HG02763 (cell line): ENCODE results near the gene ZNF189.
"Not testable (repeated sequence)": the region's sequence is repeated elsewhere in the genome, so short reads cannot be mapped to it uniquely, and the experiment has no call there.

Experiments used
- ATAC-seq: cut with Tn5 transposase; IDR thresholded peaks from one replicate; pipeline ENCODE4 v1.9.1; 2021; ENCODE audit warnings: mild to moderate bottlenecking, moderate library complexity; ENCODE audit not compliant: unreplicated experiment

ZNF189 gene

DNA sequence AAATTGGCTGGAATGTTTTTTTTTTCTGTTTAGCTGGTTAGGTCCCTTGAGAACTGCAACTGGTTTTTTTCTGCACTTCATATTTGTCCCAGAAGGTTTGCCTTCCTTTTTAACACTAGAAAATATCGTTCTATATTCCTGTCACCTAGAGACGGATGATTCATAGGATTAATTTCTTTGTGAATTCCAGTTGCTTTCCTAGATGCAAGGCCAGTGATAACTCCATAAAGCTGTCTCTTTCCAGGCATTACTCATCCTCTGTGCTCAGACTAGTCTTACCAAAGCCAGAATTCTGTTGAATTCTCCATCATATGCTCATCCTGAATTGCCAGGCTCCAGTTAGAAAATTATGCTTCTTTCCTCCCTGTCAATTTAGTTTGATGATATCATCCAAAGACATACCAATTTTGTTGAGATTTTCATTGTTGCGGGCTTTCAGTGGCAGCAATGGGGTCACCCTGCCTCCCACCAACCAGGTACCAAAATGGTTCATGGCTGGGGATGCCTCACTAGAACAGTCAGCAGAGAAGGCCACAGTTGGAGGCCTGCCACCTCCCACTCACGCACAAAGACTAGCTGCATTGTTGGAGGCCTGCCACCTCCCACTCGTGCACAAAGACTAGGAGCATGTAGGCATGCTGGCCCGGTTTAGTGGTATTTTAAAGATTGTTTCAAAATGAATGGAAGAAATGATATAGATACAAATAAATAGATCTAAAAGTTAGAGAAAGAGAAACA is 22.4 kb upstream of the ZNF189 start:
- no peak for ATAC-seq

DNA sequence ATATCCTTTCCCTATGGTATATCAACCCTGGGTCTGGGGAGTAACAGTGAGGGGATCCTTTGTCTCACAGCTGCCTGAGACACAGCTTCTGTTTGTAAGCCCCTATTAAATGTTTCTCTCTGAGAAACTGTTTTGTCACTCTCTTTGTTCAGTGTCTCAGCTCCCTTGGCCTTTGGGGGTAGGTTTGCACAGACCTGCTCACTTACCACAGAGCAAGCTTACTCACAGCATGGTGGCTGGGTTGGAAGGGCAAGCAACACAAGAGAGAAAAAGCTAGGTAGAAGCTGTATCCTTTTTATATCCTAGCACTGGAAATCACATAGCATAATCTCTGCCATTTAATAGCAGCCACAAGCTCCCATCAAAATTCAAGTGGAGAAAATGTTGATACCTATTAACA is 18.4 kb upstream of the ZNF189 start:
- no peak for ATAC-seq

DNA sequence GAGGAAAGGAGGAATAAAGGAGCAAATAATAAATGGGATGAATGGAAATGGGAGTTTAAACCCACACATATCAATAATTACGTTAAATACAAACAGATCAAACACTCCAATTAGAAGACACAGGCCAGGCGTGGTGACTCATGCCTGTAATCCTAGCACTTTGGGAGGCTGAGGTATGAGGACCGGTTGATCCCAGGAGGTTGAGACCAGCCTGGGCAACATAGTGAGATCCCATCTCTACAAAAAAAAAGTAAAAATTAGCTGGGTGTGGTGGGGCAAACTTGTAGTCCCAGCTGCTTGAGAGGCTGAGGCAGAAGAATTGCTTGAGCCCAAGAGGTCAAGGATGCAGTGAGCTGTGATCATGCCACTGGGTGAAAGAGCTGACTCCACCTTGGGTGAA is 17.5 kb upstream of the ZNF189 start:
- ATAC-seq, result no peak

DNA sequence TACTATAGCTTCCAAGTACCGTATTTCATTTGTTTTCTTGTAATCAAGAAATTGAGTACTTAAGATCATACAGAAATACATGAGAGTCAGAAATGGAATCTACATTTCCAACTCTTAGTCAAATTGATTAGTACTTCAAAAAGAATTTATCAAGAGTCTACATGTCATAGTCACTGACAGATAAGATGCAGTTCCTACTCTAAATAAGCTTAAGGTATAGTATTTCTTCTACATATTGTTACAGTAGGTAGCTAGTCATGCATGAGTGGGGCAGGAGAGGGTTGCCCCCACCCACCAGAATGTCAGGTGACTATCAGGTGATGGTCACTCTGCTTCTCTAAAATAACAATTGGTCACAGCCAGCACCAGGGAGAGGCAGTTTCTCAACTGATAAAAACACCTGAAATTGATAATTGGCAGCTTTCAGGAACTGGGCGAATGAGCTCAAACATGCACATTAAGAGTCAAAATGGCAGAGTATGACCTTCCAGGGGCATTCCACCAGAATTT is 16.8 kb upstream of the ZNF189 start:
- ATAC-seq, result no peak

DNA sequence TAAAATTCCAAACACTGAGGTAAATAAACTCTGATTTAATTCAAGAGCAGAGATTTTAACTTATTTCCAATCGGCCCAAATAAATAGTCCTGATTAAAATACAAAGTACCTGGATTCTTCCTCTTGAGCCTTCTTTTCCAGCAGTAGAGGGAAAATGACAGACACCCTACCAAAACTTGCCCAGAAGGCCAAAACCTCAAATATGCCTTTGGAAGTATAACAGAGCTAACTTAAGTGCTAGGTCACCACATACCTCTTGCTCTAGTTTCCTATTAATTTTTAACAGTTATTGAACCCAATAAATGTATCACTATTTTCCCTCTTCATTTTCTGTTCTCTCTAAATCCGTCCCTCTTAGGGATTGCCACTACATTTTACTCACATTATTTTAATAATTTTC is 15.3 kb upstream of the ZNF189 start:
- ATAC-seq, result no peak

DNA sequence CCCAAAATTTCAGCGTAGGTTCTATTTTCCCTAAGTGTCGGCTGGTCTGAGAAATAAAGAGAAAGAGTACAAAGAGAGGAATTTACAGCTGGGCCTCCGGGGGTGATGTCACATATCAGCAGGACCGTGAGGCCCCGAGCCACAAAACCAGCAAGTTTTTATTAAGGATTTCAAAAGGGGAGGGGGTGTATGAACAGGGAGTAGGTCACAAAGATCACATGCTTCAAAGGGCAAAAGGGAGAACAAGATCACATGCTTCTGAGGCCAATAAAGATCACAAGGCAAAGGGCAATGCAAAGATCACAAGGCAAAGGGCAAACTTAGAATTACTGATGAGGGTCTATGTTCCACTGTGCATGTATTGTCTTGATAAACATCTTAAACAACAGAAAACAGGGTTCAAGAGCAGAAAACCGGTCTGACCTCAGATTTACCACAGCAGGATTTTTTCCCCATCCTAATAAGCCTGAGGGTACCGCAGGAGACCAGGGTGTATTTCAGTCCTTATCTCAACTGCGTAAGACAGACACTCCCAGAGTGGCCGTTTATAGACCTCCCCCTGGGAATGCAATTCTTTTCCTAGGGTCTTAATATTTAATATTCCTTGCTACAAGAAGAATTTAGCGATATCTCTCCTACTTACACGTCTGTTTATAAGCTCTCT is 13.6 kb upstream of the ZNF189 start, which contains the start of gene BAAT:
TSS of gene BAAT (minus strand) at position 134 of the 664 bp plus-strand sequence. CDS start 13,602 bp downstream, outside the sequence.
- ATAC-seq, result not testable (repeated sequence)

DNA sequence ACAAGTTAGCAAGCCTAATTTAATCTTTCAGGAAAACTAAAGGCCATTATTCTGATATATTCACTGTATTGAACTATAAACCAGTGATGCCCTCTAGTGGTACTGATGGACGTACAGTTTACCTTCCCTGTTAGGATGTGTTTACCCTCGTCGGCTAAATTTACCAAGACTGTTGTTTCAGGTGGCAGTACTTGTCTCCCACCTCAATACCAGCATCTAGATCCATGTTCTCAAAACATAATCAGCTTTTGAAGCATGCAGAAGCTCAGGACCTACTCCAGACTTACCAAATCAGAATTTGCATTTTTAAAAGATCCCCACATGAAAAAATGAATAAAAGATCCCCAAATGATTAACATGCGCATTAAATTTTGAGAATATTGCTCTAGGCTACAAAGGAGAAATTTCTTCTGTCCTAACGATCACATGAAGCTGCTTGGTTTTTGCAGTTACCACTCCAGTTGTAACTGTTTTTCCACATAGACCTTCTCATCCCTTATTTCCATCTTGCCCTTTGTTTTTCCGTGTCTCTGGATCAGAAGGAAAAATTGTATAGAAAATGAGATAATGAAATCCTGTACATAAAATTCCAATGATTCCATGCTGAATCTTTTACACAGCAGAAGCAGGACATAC is 10.7 kb upstream of the ZNF189 start:
- ATAC-seq, result no peak

DNA sequence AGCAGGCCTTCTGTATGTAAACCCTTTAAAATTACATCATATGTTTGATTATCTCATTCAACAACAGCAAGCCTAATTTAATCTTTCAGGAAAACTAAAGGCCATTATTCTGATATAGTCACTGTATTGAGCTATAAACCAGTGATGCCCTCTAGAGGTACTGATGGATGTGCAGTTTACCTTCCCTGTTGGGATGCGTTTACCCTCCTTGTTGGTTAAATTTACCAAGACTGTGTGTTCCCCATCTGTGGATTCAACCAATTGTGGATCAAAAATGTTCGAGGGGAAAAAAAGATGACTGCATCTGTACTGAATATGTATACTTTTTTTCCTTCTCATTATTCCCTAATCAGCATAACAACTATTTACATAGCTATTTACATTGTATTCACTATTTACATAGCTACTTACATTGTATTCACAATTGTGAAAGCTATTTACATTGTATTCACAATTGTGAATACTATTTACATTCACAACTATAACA is 10.1 kb upstream of the ZNF189 start:
- ATAC-seq, result no peak

DNA sequence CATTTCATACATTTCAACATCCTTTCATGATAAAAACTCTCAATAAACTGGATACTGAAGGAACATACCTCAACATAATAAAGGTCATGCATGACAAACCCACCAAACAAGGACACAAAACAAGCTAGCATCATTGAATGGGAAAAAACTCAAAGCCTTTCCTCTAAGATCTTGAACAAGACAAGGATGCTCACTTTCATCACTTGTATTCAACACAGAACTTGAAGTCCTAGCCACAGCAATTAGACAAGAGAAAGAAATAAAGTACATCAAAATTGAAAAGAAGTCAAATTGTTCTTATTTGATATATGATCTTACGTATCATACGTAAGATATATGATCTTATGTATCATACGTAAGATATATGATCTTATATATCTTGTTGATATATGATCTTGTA is 5.5 kb upstream of the ZNF189 start:
- ATAC-seq, result no peak

DNA sequence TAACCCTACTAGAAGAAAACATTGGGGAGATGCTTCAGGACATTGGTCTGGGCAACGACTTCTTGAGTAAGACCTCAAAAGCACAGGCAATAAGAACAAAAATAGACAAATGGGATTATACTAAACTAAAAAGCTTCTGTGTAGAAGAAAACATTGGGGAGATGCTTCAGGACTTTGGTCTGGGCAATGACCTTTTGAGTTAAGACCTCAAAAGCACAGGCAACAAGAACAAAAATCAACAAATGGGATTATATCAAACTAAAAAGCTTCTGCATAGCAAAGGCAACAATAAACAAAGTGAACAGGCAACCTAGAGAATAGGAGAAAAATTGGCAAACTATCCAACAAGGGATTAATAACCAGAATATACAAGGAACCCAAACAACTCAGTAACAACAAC is 4.0 kb upstream of the ZNF189 start:
- no peak for ATAC-seq

DNA sequence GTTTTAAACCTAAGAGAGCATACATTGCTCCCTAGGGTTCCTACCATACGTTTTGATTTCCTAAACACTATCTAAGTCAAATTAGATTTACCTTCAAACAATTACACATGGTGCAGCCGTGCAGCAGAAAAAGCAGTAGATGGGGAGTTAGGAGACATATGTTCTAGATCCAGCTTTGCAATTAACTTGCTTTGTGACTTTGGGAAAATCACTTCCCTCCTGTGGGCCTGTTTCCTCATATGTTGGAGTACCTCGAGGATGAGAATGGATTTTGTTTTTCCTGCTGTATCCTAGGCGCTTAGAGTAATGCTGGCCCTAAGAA is 944 bp upstream of the ZNF189 start:
- no peak for ATAC-seq

DNA sequence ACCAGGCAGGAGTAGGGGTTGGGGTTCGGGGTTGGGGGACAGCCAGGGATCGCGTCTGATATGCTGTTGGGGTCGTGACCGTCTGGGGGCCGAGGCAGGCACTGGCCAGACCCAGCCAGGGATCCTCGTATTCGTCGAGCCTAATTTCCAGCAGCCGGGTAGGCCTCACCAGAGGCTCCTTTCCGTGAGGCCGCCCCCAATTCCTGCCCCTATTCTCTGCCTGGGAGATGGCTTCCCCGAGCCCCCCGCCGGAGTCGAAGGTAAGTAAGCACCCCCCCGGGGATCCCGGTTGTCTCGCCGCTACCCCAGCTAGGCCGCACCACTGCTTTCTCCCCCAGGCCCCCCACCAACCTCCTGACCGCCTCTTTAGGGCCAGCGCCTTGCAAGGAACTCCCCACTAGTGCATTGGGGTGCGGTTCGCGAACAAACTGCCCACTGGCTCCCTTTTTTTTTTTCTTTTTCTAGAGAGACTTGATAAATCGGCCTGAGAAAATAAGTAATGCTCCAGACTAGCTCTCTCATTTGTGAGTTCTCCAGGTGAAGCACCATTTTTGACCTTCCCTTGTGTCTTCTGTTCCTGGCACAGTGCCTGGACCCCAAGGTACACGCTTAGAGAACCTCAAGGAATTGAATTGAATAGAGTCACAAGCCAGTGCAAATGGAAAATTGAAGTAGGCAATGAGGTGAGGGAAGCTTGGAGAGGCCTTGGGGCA is 435 bp downstream of the ZNF189 start:
- ATAC-seq, result no peak

DNA sequence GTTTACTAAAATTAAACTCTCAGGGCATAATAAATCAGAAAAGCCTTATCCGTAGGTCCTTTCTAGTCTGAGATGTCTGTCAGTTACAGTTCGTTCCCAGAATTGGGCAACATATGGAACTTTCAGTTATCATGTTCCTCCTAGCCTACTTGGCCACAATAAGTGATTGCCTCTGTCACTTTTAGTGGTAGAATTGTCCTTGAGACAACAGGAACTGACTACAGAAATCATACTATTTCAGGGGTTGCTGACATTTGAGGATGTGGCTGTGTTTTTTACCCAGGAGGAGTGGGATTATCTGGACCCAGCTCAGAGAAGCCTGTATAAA is 956 bp downstream of the ZNF189 start:
- ATAC-seq, result no peak

DNA sequence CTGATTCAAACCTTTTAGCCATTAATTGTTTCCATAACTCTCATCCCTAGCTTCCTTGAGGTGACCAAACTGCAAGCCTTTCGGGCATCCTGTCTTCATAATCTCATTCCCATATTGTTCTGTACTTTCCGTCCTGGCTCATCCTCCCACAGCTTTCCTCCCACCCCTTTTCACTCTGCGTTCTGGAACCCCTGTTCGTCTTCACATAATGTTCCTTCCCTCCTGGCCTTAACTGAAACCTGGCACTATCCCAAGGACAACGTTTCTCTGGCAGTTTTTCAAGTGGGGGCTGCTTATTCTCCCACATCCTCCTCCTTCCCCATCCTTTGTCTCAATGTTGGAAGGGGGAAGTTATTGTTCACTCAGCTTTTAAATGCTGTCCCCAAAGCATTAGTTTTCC is 1.5 kb downstream of the ZNF189 start:
- ATAC-seq, result no peak

DNA sequence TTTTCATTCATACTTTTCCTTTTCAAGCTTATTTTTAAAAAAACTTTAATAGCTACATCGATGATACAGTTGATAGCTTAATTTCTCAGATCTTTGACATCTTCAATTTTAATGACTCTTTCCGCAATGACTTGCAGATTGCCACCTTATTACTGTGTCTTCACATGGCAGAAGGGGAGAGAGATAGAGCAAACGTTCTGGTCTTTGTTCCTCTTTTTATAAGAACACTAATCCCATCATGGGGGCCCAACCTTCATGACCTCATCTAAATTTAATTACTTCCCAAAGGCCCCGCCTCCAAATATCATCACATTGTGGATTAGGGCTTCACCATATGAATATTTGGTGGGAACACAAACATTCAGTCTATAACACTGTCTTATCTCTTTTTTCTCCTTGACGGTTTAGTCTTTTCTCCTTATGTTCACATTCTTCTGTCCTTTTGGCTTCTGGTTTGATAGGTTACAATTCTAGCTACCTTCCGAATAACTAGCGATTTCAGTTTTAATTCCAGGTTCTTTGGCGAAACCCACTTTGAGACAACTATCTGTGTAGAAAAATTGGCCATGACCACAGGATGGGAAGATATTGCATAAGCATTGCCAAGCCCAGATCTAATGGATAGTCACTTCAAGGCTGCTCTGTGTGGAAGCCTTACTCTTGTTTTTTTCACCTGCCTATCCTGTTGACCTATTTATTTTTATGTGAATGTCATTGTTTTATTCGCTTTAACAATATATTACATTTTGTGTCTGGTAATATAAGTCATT is 5.0 kb downstream of the ZNF189 start:
- ATAC-seq, result no peak

DNA sequence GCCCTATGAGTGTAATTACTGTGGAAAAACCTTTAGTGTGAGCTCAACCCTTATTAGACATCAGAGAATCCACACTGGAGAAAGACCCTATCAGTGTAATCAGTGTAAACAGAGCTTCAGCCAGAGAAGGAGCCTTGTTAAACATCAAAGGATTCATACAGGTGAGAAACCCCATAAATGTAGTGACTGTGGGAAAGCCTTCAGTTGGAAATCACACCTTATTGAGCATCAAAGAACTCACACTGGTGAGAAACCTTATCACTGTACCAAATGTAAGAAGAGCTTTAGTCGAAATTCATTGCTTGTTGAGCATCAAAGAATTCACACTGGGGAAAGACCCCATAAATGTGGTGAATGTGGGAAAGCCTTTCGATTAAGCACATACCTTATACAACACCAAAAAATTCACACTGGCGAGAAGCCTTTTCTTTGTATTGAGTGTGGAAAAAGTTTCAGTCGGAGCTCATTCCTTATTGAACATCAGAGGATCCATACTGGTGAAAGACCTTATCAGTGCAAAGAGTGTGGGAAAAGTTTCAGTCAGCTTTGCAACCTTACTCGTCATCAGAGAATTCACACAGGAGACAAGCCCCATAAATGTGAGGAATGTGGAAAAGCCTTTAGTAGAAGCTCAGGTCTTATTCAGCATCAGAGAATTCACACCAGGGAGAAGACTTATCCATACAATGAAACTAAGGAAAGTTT is 9.9 kb downstream of the ZNF189 start:
- no peak for ATAC-seq

DNA sequence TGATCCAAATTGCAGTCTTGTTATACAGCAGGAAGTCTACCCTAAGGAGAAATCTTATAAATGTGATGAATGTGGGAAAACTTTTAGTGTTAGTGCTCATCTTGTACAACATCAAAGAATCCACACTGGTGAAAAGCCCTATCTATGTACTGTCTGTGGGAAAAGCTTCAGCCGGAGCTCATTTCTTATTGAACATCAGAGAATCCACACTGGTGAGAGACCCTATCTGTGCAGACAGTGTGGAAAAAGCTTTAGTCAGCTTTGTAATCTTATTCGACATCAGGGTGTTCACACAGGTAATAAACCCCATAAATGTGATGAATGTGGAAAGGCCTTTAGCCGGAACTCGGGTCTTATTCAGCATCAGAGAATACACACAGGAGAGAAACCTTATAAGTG is 10.4 kb downstream of the ZNF189 start:
- ATAC-seq, result no peak

DNA sequence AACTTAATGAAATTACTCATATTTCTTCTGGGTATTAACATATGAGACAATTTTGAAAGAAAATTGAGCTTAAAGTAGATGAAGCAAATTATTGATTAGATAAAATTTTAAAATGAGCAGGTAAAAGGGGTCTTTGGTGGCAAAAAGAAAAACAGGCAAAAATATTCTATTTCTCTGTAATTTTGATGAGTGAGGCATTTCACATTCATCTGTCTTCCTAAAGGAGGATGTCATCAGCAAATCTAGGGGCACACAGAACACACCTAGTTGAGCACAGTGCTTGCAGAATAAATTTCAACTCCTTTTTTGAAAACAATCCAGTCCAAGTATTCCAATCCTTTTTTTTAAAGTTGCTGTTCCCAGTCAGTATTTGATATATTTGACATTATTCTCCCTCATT is 16.2 kb downstream of the ZNF189 start:
- ATAC-seq, result no peak

DNA sequence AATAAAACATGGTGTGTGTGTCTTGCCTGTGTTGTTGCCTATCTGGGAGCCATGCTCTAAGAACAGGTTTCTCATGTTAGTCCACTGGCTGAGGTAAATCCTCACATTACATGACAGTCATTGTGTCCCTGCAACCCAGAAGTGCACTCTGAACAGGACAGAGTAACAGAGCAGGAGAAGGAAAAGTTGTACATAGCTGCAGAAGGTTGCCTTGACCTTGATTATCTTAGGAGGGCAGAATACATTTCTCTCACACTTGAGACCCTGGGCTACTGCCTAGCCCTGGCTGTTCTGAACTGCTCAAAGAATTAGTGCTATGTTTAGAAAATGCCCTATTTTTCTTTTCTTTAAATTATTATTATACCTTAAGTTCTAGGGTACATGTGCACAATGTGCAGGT is 16.9 kb downstream of the ZNF189 start:
- no peak for ATAC-seq

DNA sequence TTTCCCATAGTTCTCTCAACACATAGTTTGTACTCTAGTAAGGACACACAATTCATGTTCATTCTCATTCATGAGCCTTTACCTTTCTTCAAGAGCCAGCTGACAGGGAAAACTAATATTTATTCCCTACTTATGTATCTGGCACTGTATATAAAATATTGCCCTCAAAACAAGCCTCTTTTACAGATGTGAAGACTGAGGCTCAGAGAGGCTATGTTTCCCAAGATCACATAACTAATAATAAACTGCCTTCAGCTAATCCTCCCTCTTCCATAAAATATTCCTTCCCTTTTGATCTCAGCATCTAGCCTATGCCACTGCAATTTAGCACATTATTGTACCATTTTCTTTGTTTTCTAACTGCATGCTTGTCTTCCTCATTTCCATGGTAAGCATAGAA is 18.7 kb downstream of the ZNF189 start:
- no peak for ATAC-seq
